ENCODE data around the gene ADM.

The ADM gene

GRCh38 chr11:10309163-10310093, 4.6 kb downstream of the ADM start:
- DNase-seq (ENCODE audit: low spot score) = no peak

- no peak for DNase-seq (ENCODE audit: low spot score)
Measured at GRCh38 chr11:10310301-10310841, 5.5 kb downstream of the ADM start.

GRCh38 chr11:10311802-10312201, 6.9 kb downstream of the ADM start:
- no peak for DNase-seq (ENCODE audit: low spot score)

GRCh38 chr11:10314199-10315072, 9.6 kb downstream of the ADM start:
- no peak for DNase-seq (ENCODE audit: low spot score)

- DNase-seq (ENCODE audit: low spot score) = no peak
Measured at GRCh38 chr11:10315083-10315482, 10.2 kb downstream of the ADM start.

- DNase-seq (ENCODE audit: low spot score) = no peak
Measured at GRCh38 chr11:10317151-10317755, 12.4 kb downstream of the ADM start.

- no peak for DNase-seq (ENCODE audit: low spot score)
Measured at GRCh38 chr11:10317776-10318526, 13.1 kb downstream of the ADM start.

- no peak for DNase-seq (ENCODE audit: low spot score)
Measured at GRCh38 chr11:10318527-10318802, 13.6 kb downstream of the ADM start.

- DNase-seq (ENCODE audit: low spot score) = peak; percentile 70
Measured at GRCh38 chr11:10319702-10320558, 15.1 kb downstream of the ADM start.

- DNase-seq (ENCODE audit: low spot score) = no peak
Measured at GRCh38 chr11:10320736-10321465, 16.0 kb downstream of the ADM start.

GRCh38 chr11:10322401-10322800, 17.5 kb downstream of the ADM start:
- no peak for DNase-seq (ENCODE audit: low spot score)

- peak; percentile 87 for DNase-seq (ENCODE audit: low spot score)
Measured at GRCh38 chr11:10322830-10323792, 18.2 kb downstream of the ADM start.

- DNase-seq (ENCODE audit: low spot score) = no peak
Measured at GRCh38 chr11:10323793-10324170, 18.9 kb downstream of the ADM start.

GRCh38 chr11:10324474-10324873, 19.6 kb downstream of the ADM start:
- no peak for DNase-seq (ENCODE audit: low spot score)

GRCh38 chr11:10325277-10326011, 20.6 kb downstream of the ADM start:
- DNase-seq (ENCODE audit: low spot score) = no peak

- no peak for DNase-seq (ENCODE audit: low spot score)
Measured at GRCh38 chr11:10326012-10326964, 21.4 kb downstream of the ADM start.

- DNase-seq (ENCODE audit: low spot score) = peak; percentile 48
Measured at GRCh38 chr11:10327254-10327653, 22.4 kb downstream of the ADM start.

Measured in hematopoietic multipotent progenitor cell treated with erythropoietin and hydrocortisone succinate and interleukin-3 and kit ligand, for 15 days (in vitro differentiated cells).